Endothelial cell (in vitro differentiated cells): Measurements from ENCODE around the gene MMAB. TPM values are rescaled to one million over a fixed set of nuclear protein-coding genes. Genes with fewer than 3 reads are reported as not detected.
A peak's percentile ranks its signal among the peaks of the same experiment; 100 is the strongest.

ENCODE experiments used
- DNase-seq: peaks from one replicate; pipeline ENCODE4 v3.0.0; 2021; ENCODE audit warnings: low spot score
- H3K27ac Mint-ChIP-seq: one replicate; pipeline ENCODE4 v1.8.0; 2021; ENCODE audit warnings: mixed read lengths, inconsistent platforms; ENCODE audit not compliant: unreplicated experiment
- H3K27me3 Mint-ChIP-seq: one replicate; pipeline ENCODE4 v1.8.0; 2021; ENCODE audit warnings: mild to moderate bottlenecking, moderate library complexity, mixed read lengths, inconsistent platforms; ENCODE audit not compliant: unreplicated experiment
- H3K36me3 Mint-ChIP-seq: one replicate; pipeline ENCODE4 v1.8.0; 2021; ENCODE audit warnings: mild to moderate bottlenecking, low read depth, mixed read lengths, inconsistent platforms; ENCODE audit not compliant: unreplicated experiment
- H3K4me1 Mint-ChIP-seq: one replicate; pipeline ENCODE4 v1.8.0; 2021; ENCODE audit warnings: mild to moderate bottlenecking, mixed read lengths, inconsistent platforms; ENCODE audit not compliant: unreplicated experiment
- H3K4me3 Mint-ChIP-seq: one replicate; pipeline ENCODE4 v1.8.0; 2021; ENCODE audit warnings: mild to moderate bottlenecking, mixed read lengths, inconsistent platforms; ENCODE audit not compliant: unreplicated experiment
- H3K9me3 Mint-ChIP-seq: one replicate; pipeline ENCODE4 v1.8.0; 2021; ENCODE audit warnings: mixed read lengths, inconsistent platforms; ENCODE audit not compliant: unreplicated experiment
- total RNA-seq: library from RNA; stranded (reverse); fragmentation: NEBNext Ultra II Directional; extraction: Animal tissue kit (Norgen Biotek cat#: 25700); gene quantifications from one replicate; pipeline ENCODE4 v1.2.1, GENCODE V29; 2021; ENCODE audit not compliant: unreplicated experiment
- TF ChIP-seq, protein P1 (sequence below): fragments of 200-600 bp; sonication (generic); IDR thresholded peaks from one replicate; pipeline ENCODE4 v1.5.0; 2021; ENCODE audit warnings: antibody characterized with exemption; ENCODE audit not compliant: unreplicated experiment

MMAB gene
- total RNA-seq, 1 donor from 2014 or later: 41.6 TPM

DNA sequence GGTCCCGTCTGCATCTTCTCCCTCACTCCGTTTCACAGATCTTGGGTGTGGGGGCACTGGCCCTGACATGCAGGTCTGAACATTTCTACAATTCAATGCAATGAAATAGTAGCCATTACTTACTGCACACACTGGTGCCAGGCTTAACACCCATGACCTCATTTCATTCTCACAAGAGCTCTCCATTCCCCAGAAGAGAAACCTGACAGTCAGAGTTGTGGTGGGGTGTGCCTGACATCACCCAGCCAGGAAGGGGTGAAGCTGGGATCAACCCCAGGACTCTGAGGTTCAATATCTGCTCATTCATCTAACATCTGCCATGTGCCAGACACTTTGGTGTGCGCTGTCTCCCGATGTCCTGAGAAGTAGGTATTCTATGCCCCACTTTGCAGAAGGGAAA lies 35.0 kb upstream of the MMAB start:
- Mint-ChIP-seq H3K9me3 (no peaks in the 10 kb centered on the region), H3K36me3 (no peaks in the 10 kb centered on the region), H3K27ac (no peak overlapping the region), H3K4me1 (no peaks in the 10 kb centered on the region), H3K4me3 (peak overlapping the region; percentile 16), H3K27me3 (peaks cover 1% of the 10 kb centered on the region)
- no peak for DNase-seq
- TF ChIP-seq, protein P1, sequence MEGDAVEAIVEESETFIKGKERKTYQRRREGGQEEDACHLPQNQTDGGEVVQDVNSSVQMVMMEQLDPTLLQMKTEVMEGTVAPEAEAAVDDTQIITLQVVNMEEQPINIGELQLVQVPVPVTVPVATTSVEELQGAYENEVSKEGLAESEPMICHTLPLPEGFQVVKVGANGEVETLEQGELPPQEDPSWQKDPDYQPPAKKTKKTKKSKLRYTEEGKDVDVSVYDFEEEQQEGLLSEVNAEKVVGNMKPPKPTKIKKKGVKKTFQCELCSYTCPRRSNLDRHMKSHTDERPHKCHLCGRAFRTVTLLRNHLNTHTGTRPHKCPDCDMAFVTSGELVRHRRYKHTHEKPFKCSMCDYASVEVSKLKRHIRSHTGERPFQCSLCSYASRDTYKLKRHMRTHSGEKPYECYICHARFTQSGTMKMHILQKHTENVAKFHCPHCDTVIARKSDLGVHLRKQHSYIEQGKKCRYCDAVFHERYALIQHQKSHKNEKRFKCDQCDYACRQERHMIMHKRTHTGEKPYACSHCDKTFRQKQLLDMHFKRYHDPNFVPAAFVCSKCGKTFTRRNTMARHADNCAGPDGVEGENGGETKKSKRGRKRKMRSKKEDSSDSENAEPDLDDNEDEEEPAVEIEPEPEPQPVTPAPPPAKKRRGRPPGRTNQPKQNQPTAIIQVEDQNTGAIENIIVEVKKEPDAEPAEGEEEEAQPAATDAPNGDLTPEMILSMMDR: no peak

DNA sequence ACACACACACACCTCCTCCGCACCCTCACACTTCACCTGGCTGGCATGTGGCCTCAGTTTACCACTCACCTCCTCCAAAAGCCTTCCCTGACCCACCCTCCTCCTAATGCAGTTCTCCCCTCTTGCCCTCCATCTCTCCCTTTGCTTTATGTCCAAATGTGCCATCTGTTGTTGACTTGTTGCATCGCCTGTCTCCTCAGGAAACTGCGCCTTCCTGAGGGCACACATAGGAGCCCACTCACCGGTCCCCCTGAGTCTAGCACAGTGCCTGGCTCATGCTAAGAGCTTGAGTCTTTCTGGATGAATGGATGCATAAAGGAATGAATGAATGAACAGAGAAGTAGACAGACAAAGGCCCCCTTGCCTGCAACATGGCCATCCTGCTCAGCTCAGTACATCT lies 34.3 kb upstream of the MMAB start:
- Mint-ChIP-seq H3K4me3 (no peak overlapping the region), H3K4me1 (no peaks in the 10 kb centered on the region), H3K9me3 (no peaks in the 10 kb centered on the region)

GRCh38 chr12:109606320-109607028 lies 33.2 kb upstream of the MMAB start:
- Mint-ChIP-seq H3K27me3 (no peaks in the 10 kb centered on the region), H3K4me3 (no peak overlapping the region), H3K36me3 (no peaks in the 10 kb centered on the region), H3K27ac (no peak overlapping the region), H3K4me1 (no peaks in the 10 kb centered on the region), H3K9me3 (no peaks in the 10 kb centered on the region)
- DNase-seq: no peak
- TF ChIP-seq, protein P1: no peak

More for the DNA sequence above, 34.3 kb upstream of the MMAB start:
- H3K27me3 Mint-ChIP-seq: peaks cover 1% of the 10 kb centered on the region
- no peaks in the 10 kb centered on the region for H3K36me3 Mint-ChIP-seq
- no peak overlapping the region for H3K27ac Mint-ChIP-seq
- TF ChIP-seq, protein P1: no peak
- DNase-seq: no peak

DNA sequence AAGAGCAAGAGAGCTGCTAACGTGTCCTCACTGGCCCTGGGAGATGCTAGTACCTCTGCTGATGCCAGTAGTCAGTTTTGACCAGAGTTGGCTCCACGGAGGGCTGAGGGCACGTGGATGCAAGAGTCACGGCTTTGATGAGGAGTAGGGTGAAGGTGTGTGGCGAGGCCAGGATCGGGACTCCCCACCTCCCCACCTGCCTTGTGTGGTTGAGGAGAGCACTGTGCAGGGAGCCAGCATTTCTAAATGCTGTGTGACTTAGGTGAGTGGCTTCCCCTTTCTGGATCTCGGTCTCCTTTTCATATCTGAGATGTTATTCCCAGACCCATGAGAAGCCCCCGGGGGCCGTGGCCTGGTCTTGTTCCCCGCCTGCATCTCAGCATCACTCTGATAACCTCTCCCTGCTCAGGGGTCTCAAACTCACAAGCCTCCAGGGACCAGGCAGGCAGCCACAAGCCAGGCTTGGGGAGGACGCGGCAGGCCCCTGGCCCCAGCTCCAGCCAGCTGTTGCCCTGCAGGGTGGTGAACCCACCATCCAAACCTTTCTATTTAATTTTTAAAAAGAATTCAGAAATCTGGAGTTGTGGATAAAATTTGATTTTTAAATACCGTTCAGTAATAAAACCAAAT lies 32.4 kb upstream of the MMAB start:
- no peak overlapping the region for H3K27ac Mint-ChIP-seq
- no peak for DNase-seq
- H3K27me3 Mint-ChIP-seq: no peaks in the 10 kb centered on the region
- H3K4me3 Mint-ChIP-seq: no peak overlapping the region
- H3K9me3 Mint-ChIP-seq: no peaks in the 10 kb centered on the region
- no peaks in the 10 kb centered on the region for H3K4me1 Mint-ChIP-seq
- H3K36me3 Mint-ChIP-seq: no peaks in the 10 kb centered on the region
- TF ChIP-seq, protein P1: no peak

DNA sequence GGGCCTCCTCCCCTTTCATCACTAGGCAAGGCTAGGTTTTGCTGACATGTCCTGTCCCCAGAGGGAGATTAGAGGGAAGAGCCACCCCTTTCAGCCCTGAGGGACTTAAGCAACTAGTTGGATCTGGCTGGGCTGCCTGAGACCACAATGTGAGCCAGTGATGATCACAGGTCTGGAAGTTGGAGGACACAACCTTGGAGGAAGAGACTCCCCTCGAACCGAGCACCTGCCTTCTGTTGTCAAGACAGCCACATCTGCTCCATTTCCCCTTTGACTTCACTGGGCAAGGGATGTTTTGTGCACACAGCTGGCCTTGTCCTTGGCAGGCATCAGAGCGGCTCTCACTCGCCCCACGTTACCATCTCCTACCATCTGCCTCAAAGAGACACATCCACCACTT lies 31.7 kb upstream of the MMAB start:
- Mint-ChIP-seq H3K27ac (no peak overlapping the region), H3K36me3 (no peaks in the 10 kb centered on the region), H3K27me3 (no peaks in the 10 kb centered on the region), H3K4me1 (no peaks in the 10 kb centered on the region), H3K9me3 (no peaks in the 10 kb centered on the region), H3K4me3 (no peak overlapping the region)
- DNase-seq: no peak
- TF ChIP-seq, protein P1: no peak
